A673 (cell line): ENCODE results near the gene SIVA1.

ENCODE experiments used
- CTCF ChIP-seq: fragments of 300-800, 200-600 bp; sonication (generic); conservative IDR thresholded peaks from 2 replicates; pipeline ENCODE4 v1.5.1; 2017; ENCODE audit warnings: low read depth, mild to moderate bottlenecking, antibody characterized with exemption, low read length, moderate library complexity, mixed read lengths
- EZH2 ChIP-seq: fragments of 200-600 bp; sonication (generic); IDR thresholded peaks from 2 replicates; pipeline ENCODE4 v1.6.1; 2017; ENCODE audit warnings: borderline replicate concordance, low read depth, mild to moderate bottlenecking, mixed read lengths, antibody characterized with exemption, low read length; ENCODE audit not compliant: poor library complexity, severe bottlenecking

GRCh38 chr14:104788161-104788818, 35.3 kb downstream of the SIVA1 start:
- TF ChIP-seq CTCF (no peak), EZH2 (no peak)
